IPS-11a (cell line): ENCODE data around the gene PEDS1.
A peak's percentile ranks its signal among the peaks of the same experiment; 100 is the strongest.
"Not testable (repeated sequence)": the region's sequence is repeated elsewhere in the genome, so short reads cannot be mapped to it uniquely, and the experiment has no call there.

ENCODE experiments used
- H3K4me3 ChIP-seq: one replicate; pipeline ENCODE4 v1.5.1; 2013; ENCODE audit warnings: low read depth, low read length, control low read depth

The PEDS1 gene

GRCh38 chr20:50115041-50115512, 38.4 kb downstream of the PEDS1 start:
- peak overlapping the region; percentile 74 for H3K4me3 ChIP-seq

GRCh38 chr20:50113420-50114224, 39.9 kb downstream of the PEDS1 start:
- H3K4me3 ChIP-seq = peak overlapping the region; percentile 88

DNA sequence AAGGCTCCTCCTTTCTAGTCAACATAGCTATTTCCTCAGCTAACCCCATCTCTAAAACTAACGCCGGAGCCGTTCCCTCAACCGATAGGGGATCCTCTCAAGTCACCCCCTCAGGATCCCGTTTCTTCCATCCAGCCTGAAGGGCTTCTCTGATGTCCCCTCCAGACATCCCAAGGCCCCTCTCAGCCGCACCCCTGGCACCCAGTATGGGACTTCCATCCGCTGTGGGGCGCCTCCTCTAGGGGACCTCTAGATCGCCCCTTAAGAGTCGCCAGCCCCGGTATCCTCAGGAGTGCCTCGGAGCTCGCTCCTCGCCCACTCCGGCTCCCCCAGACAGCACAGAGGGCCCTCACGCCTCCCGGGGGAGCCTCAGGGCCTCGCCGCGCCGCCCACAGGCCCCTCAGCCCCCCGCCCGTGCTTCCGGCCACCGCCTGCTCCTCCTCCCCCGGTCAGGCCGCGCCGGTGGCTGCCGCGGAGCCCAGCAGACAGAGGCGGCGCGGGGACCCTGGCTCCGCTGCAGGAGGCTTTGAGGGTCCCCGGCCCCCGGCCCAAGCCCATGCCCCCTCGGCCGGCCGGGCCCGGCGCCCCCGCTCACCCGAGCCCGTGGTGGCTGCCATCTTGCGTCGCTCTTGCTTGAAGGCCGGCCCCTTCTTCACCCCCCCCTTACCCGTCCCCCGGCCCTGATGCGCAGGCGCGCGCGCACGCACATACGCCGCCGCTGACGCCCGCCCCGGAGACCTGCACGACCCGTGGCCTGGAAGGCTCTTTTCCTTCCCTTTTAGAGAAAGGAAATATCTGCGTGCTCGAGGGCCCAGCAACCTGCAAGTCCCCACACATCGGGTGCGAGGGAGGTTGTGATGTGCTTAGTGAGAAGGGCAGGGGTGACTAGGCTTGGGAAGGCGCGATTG, 40.8 kb downstream of the PEDS1 start, which contains the start of gene UBE2V1:
Gene UBE2V1 (minus strand): TSS at position 639 of the 908 bp plus-strand sequence. CDS start 22 bp downstream, at position 617.
- peak within 1 kb of the TSS; percentile 88 for H3K4me3 ChIP-seq

- H3K4me3 ChIP-seq = peak overlapping the region; percentile 88
Measured at GRCh38 chr20:50111829-50112495, 41.6 kb downstream of the PEDS1 start.

DNA sequence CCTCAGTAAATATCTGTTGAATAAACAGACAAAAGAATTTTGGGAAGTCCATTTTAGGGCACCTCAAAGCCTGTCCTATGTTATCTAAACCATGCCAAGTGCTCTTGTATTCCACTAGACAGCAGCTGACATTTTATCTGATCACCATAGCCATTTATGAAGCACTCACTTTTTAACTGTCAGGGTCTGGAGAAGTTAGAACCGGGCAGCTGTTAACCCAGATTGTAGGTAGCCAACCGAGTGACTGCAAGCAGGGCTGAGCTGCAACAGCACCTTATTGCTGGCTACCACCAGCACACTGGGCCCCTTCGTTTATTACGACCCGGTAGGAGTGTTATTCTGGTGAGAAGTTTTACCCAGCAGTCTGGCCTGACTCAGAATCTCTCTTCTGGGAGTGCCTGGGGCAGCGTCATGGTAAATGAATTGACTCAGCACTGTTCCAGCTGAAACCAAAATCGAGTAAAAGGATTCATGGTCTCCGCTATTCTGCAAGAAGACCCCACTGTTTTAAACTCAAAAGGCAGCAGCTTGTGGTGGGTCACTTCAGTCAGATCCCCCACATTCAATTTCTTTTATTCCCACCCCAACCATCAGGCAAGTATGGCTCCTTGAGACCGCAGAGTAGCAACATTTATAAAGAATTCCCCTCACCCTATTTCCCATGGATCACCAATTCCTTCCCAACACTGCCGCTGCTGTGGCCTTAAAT, 42.2 kb downstream of the PEDS1 start:
- peak overlapping the region; percentile 88 for H3K4me3 ChIP-seq

DNA sequence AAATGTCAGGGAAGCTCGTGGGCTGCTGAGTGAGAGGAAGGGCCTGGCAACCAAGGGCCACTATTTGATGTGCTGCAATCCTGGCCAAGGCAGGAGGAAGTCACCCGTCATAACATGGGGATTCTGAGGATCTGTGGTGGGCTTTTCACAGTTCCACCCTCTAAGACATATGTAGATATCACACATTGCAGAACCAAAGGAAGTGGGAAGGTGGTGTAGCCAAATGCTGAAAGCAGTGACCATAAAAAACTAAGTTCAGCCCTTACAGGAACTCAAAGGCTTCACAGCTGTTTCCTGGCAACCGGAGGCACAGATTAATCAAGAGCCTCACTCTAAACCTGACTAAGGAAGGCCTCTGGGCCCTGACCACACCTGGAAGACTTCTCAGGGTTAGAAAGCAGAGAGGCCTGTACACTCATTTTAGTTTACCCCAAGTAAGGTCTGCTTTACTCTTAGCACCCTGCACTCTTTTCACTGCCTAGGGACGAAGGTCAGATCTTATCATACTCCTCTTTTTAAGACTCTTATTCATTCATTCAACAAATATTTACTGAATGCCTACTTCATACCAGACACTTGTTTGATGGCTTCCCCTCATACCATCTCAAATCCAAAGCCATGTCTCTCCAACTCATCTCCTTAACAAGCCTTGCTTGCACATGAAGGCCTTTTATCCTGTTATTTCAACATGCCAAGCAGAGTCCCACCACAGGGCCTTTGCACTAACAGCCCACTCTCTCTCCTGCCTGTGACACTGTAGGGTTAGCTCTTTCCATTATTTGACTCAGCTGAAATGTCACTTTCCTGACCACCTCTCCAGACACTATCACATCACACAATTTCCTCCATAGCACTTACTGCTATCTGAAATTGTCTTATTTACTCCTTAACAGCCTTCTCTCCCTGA, 43.1 kb downstream of the PEDS1 start:
- H3K4me3 ChIP-seq = no peak overlapping the region

- no peak overlapping the region for H3K4me3 ChIP-seq
Measured at GRCh38 chr20:50108556-50109235, 44.8 kb downstream of the PEDS1 start.

- H3K4me3 ChIP-seq = no peak overlapping the region
Measured at GRCh38 chr20:50107796-50108331, 45.7 kb downstream of the PEDS1 start.

DNA sequence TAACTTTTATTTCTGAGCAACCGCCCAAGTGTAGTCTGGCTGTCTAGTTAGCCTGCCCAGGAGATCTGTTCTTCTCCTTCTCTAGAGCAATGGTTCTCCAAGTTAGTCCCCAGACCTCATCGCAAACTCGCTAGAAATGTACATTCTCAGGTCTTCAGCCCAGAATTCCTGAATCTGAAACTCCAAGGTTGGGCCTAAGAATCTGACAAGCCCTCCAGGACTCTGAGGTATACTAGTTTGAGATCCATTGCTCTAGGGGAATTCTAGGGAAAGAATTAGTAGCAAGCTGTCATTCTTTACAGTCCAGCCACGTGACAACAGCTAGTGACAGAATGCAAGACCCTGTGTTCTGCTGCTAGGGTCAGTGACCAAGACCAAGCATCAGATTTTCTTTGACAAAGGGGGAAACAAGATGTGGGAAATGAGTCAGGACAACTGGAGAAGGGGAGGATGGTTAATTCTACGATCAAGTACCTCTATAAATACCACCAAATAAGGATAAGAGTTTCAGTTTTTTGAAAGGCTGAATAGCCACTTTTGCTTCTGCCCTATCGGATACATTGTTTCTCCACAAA, 46.4 kb downstream of the PEDS1 start:
- H3K4me3 ChIP-seq = no peak overlapping the region

- not testable (repeated sequence) for H3K4me3 ChIP-seq
Measured at GRCh38 chr20:50106669-50107068, 46.9 kb downstream of the PEDS1 start.
